MM.1S (cell line): Measurements from ENCODE around the gene SRGAP3.

Experiments
- DNase-seq: peaks from one replicate; pipeline ENCODE4 v3.0.0-alpha.2; 2015
- H2AFZ ChIP-seq: fragments of 300-600 bp; sonication (generic); 2 replicates; pipeline ENCODE4 v1.6.0; 2016; ENCODE audit warnings: antibody characterized with exemption, low read length
- H3F3A ChIP-seq: fragments of 300-600 bp; sonication (generic); 2 replicates; pipeline ENCODE4 v1.6.1; 2016; ENCODE audit warnings: mild to moderate bottlenecking, antibody characterized with exemption, low read length, moderate library complexity, mixed read lengths; ENCODE audit not compliant: insufficient read depth
- H3K27ac ChIP-seq: fragments of 300-600 bp; sonication (generic); 2 replicates; pipeline ENCODE4 v1.5.1; 2016; ENCODE audit warnings: mild to moderate bottlenecking, low read length
- H3K27me3 ChIP-seq: fragments of 300-600 bp; sonication (generic); replicated peaks from 2 replicates; pipeline ENCODE4 v1.6.0; 2016; ENCODE audit warnings: low read length; ENCODE audit not compliant: insufficient read depth
- H3K36me3 ChIP-seq: fragments of 300-600 bp; sonication (generic); replicated peaks from 2 replicates; pipeline ENCODE4 v1.6.1; 2016; ENCODE audit warnings: mild to moderate bottlenecking, low read length, mixed read lengths; ENCODE audit not compliant: insufficient read depth
- H3K4me1 ChIP-seq: fragments of 300-600 bp; sonication (generic); 2 replicates; pipeline ENCODE4 v1.6.1; 2016; ENCODE audit warnings: low read length, mixed read lengths
- H3K4me2 ChIP-seq: fragments of 300-600 bp; sonication (generic); 2 replicates; pipeline ENCODE4 v1.6.0; 2016; ENCODE audit warnings: low read depth, low read length
- H3K4me3 ChIP-seq: fragments of 300-600 bp; sonication (generic); 2 replicates; pipeline ENCODE4 v1.5.1; 2016; ENCODE audit warnings: low read length, mixed read lengths
- H3K79me2 ChIP-seq: fragments of 300-600 bp; sonication (generic); 2 replicates; pipeline ENCODE4 v1.6.1; 2016; ENCODE audit warnings: mixed run types, low read length, mixed read lengths
- H3K9ac ChIP-seq: fragments of 300-600 bp; sonication (generic); 2 replicates; pipeline ENCODE4 v1.6.1; 2016; ENCODE audit warnings: low read length, mixed read lengths
- H3K9me2 ChIP-seq: fragments of 300-600 bp; sonication (generic); replicated peaks from 2 replicates; pipeline ENCODE4 v1.6.1; 2016; ENCODE audit warnings: mild to moderate bottlenecking, low read length, mixed read lengths; ENCODE audit not compliant: insufficient read depth
- H3K9me3 ChIP-seq: fragments of 300-600 bp; sonication (generic); replicated peaks from 2 replicates; pipeline ENCODE4 v1.6.1; 2016; ENCODE audit warnings: mild to moderate bottlenecking, low read length, mixed read lengths; ENCODE audit not compliant: insufficient read depth
- H4K20me1 ChIP-seq: fragments of 300-600 bp; sonication (generic); 2 replicates; pipeline ENCODE4 v1.6.1; 2016; ENCODE audit warnings: mild to moderate bottlenecking, low read length, moderate library complexity, mixed read lengths; ENCODE audit not compliant: insufficient read depth
- CTCF ChIP-seq: fragments of 300-600 bp; sonication (generic); IDR thresholded peaks from 2 replicates; pipeline ENCODE4 v1.5.1; 2016; ENCODE audit warnings: antibody characterized with exemption, low read length, mixed read lengths
- EZH2 ChIP-seq: fragments of 300-600 bp; sonication (generic); optimal IDR thresholded peaks from 2 replicates; pipeline ENCODE3; 2017; ENCODE audit warnings: low read depth, mild to moderate bottlenecking, antibody characterized with exemption, low read length, mixed read lengths
- EZH2phosphoT487 ChIP-seq: fragments of 300-600 bp; sonication (generic); IDR thresholded peaks from 2 replicates; pipeline ENCODE4 v1.6.1; 2018; ENCODE audit warnings: antibody characterized with exemption, low read length

The SRGAP3 gene

GRCh38 chr3:9117220-9117619, 132.2 kb downstream of the SRGAP3 start:
- no peaks in the 10 kb centered on the region for H3K27me3 ChIP-seq
- H3K9ac ChIP-seq = no peak overlapping the region
- H2AFZ ChIP-seq = no peak overlapping the region
- DNase-seq = no peak
- no peaks in the 10 kb centered on the region for H4K20me1 ChIP-seq
- TF ChIP-seq EZH2phosphoT487 (no peak), EZH2 (no peak), CTCF (no peak)
- H3K9me3 ChIP-seq = no peaks in the 10 kb centered on the region
- no peaks in the 10 kb centered on the region for H3K4me1 ChIP-seq
- H3K27ac ChIP-seq = no peak overlapping the region
- H3K4me3 ChIP-seq = no peak overlapping the region
- no peaks in the 10 kb centered on the region for H3K79me2 ChIP-seq
- H3K4me2 ChIP-seq = no peak overlapping the region
- H3K36me3 ChIP-seq = no peaks in the 10 kb centered on the region
- H3K9me2 ChIP-seq = no peaks in the 10 kb centered on the region
- H3F3A ChIP-seq = no peaks in the 10 kb centered on the region

- no peak overlapping the region for H3K27ac ChIP-seq
- no peak for DNase-seq
- no peaks in the 10 kb centered on the region for H3K79me2 ChIP-seq
- no peak overlapping the region for H3K4me3 ChIP-seq
- no peaks in the 10 kb centered on the region for H4K20me1 ChIP-seq
- no peaks in the 10 kb centered on the region for H3K4me1 ChIP-seq
- no peaks in the 10 kb centered on the region for H3K36me3 ChIP-seq
- no peaks in the 10 kb centered on the region for H3K27me3 ChIP-seq
- no peak overlapping the region for H3K4me2 ChIP-seq
- H3F3A ChIP-seq = no peaks in the 10 kb centered on the region
- no peak overlapping the region for H3K9ac ChIP-seq
- TF ChIP-seq EZH2phosphoT487 (no peak), EZH2 (no peak), CTCF (no peak)
- no peaks in the 10 kb centered on the region for H3K9me2 ChIP-seq
- H2AFZ ChIP-seq = no peak overlapping the region
- H3K9me3 ChIP-seq = no peaks in the 10 kb centered on the region
Measured at GRCh38 chr3:9116336-9116735, 133.1 kb downstream of the SRGAP3 start.

- no peaks in the 10 kb centered on the region for H3K27me3 ChIP-seq
- H3K4me1 ChIP-seq = no peaks in the 10 kb centered on the region
- no peak overlapping the region for H3K4me3 ChIP-seq
- no peaks in the 10 kb centered on the region for H4K20me1 ChIP-seq
- H3F3A ChIP-seq = no peaks in the 10 kb centered on the region
- H3K27ac ChIP-seq = no peak overlapping the region
- no peaks in the 10 kb centered on the region for H3K79me2 ChIP-seq
- H3K9ac ChIP-seq = no peak overlapping the region
- no peak for TF ChIP-seq EZH2
- no peak for TF ChIP-seq EZH2phosphoT487
- TF ChIP-seq CTCF = no peak
- H3K36me3 ChIP-seq = no peaks in the 10 kb centered on the region
- no peak for DNase-seq
- no peak overlapping the region for H3K4me2 ChIP-seq
- no peaks in the 10 kb centered on the region for H3K9me2 ChIP-seq
- no peak overlapping the region for H2AFZ ChIP-seq
- H3K9me3 ChIP-seq = no peaks in the 10 kb centered on the region
Measured at GRCh38 chr3:9115336-9115735, 134.1 kb downstream of the SRGAP3 start.
